Activated CD4-positive, alpha-beta T cell treated with anti-CD3 and anti-CD28 coated beads, Interleukin-2, amount 50 U/mL, for 16 hours (primary cell): ENCODE results near the gene ST8SIA2.
A peak's percentile ranks its signal among the peaks of the same experiment; 100 is the strongest.

Experiments
- DNase-seq: peaks from one replicate; pipeline ENCODE4 v3.0.0-alpha.2; 2020

ST8SIA2 gene

GRCh38 chr15:92399271-92399950, 5.7 kb downstream of the ST8SIA2 start:
- no peak for DNase-seq

- no peak for DNase-seq
Measured at GRCh38 chr15:92400573-92400972, 6.9 kb downstream of the ST8SIA2 start.

- no peak for DNase-seq
Measured at GRCh38 chr15:92400980-92401787, 7.5 kb downstream of the ST8SIA2 start.

GRCh38 chr15:92402751-92403150, 9.1 kb downstream of the ST8SIA2 start:
- DNase-seq: no peak

GRCh38 chr15:92405942-92406341, 12.3 kb downstream of the ST8SIA2 start:
- no peak for DNase-seq

- no peak for DNase-seq
Measured at GRCh38 chr15:92407321-92407720, 13.6 kb downstream of the ST8SIA2 start.

GRCh38 chr15:92407916-92408315, 14.2 kb downstream of the ST8SIA2 start:
- no peak for DNase-seq

- DNase-seq: no peak
Measured at GRCh38 chr15:92409006-92409405, 15.3 kb downstream of the ST8SIA2 start.

GRCh38 chr15:92409521-92409920, 15.8 kb downstream of the ST8SIA2 start:
- no peak for DNase-seq

GRCh38 chr15:92410537-92410936, 16.9 kb downstream of the ST8SIA2 start:
- no peak for DNase-seq

- DNase-seq: no peak
Measured at GRCh38 chr15:92411256-92411655, 17.6 kb downstream of the ST8SIA2 start.

- DNase-seq: no peak
Measured at GRCh38 chr15:92413510-92413909, 19.8 kb downstream of the ST8SIA2 start.

- no peak for DNase-seq
Measured at GRCh38 chr15:92415639-92416297, 22.1 kb downstream of the ST8SIA2 start.

- DNase-seq: no peak
Measured at GRCh38 chr15:92416557-92416956, 22.9 kb downstream of the ST8SIA2 start.

GRCh38 chr15:92417716-92418115, 24.0 kb downstream of the ST8SIA2 start:
- no peak for DNase-seq

- DNase-seq: no peak
Measured at GRCh38 chr15:92418864-92419263, 25.2 kb downstream of the ST8SIA2 start.

- DNase-seq: no peak
Measured at GRCh38 chr15:92421976-92422375, 28.3 kb downstream of the ST8SIA2 start.

GRCh38 chr15:92425578-92426225, 32.0 kb downstream of the ST8SIA2 start:
- no peak for DNase-seq

GRCh38 chr15:92429378-92430068, 35.8 kb downstream of the ST8SIA2 start:
- peak; percentile 14 for DNase-seq

- no peak for DNase-seq
Measured at GRCh38 chr15:92430069-92430440, 36.4 kb downstream of the ST8SIA2 start.

GRCh38 chr15:92435145-92435544, 41.5 kb downstream of the ST8SIA2 start:
- no peak for DNase-seq

GRCh38 chr15:92438471-92438870, 44.8 kb downstream of the ST8SIA2 start:
- no peak for DNase-seq

GRCh38 chr15:92443381-92443780, 49.7 kb downstream of the ST8SIA2 start:
- DNase-seq: no peak
